H9 (cell line): ENCODE measurements around the gene ARVCF. TPM values are rescaled to one million over a fixed set of nuclear protein-coding genes. Genes with fewer than 3 reads are reported as not detected.

Experiments used
- DNase-seq: peaks from one replicate; pipeline ENCODE4 v3.0.0-alpha.2; 2017
- H2AFZ ChIP-seq: one replicate; pipeline ENCODE4 v1.6.1; 2013; ENCODE audit warnings: mild to moderate bottlenecking, low read length, control low read depth, moderate library complexity
- H2AK5ac ChIP-seq: 2 replicates; pipeline ENCODE4 v1.6.1; 2013; ENCODE audit warnings: low read length, control low read depth, mixed read lengths; ENCODE audit not compliant: insufficient read length
- H2BK120ac ChIP-seq: one replicate; pipeline ENCODE4 v1.6.1; 2013; ENCODE audit warnings: low read depth, mild to moderate bottlenecking, low read length, control low read depth, inconsistent platforms; ENCODE audit not compliant: poor library complexity, severe bottlenecking
- H2BK12ac ChIP-seq: 2 replicates; pipeline ENCODE4 v1.6.1; 2013; ENCODE audit warnings: low read length, control low read depth, mixed read lengths, low read depth; ENCODE audit not compliant: insufficient read length
- H2BK15ac ChIP-seq: 2 replicates; pipeline ENCODE4 v1.6.1; 2013; ENCODE audit warnings: low read depth, low read length, control low read depth
- H2BK20ac ChIP-seq: one replicate; pipeline ENCODE4 v1.6.1; 2013; ENCODE audit warnings: low read depth, mild to moderate bottlenecking, low read length, control low read depth, inconsistent platforms; ENCODE audit not compliant: poor library complexity, severe bottlenecking
- H2BK5ac ChIP-seq: 2 replicates; pipeline ENCODE4 v1.6.1; 2013; ENCODE audit warnings: low read length, control low read depth, mixed read lengths; ENCODE audit not compliant: insufficient read length
- H3K14ac ChIP-seq: 2 replicates; pipeline ENCODE4 v1.6.1; 2013; ENCODE audit warnings: low read length, control low read depth; ENCODE audit not compliant: insufficient read depth
- H3K18ac ChIP-seq: 2 replicates; pipeline ENCODE4 v1.6.1; 2013; ENCODE audit warnings: low read depth, mild to moderate bottlenecking, mixed read lengths, low read length, control low read depth; ENCODE audit not compliant: insufficient read length
- H3K23ac ChIP-seq: 2 replicates; pipeline ENCODE4 v1.6.1; 2013; ENCODE audit warnings: low read length, control low read depth, mixed read lengths, low read depth; ENCODE audit not compliant: insufficient read length
- H3K23me2 ChIP-seq: 2 replicates; pipeline ENCODE4 v1.6.1; 2013; ENCODE audit warnings: low read depth, mild to moderate bottlenecking, mixed read lengths, low read length, control low read depth; ENCODE audit not compliant: insufficient read length, poor library complexity, severe bottlenecking
- H3K27ac ChIP-seq: 2 replicates; pipeline ENCODE4 v1.5.1; 2013; ENCODE audit warnings: low read length, control low read depth, mixed read lengths, low read depth; ENCODE audit not compliant: insufficient read length
- H3K27me3 ChIP-seq: 2 replicates; pipeline ENCODE4 v1.6.1; 2013; ENCODE audit warnings: low read length, control low read depth, inconsistent platforms; ENCODE audit not compliant: insufficient read depth
- H3K4ac ChIP-seq: 2 replicates; pipeline ENCODE4 v1.6.1; 2013; ENCODE audit warnings: low read depth, mild to moderate bottlenecking, control low read depth, inconsistent platforms, low read length, moderate library complexity
- H3K4me1 ChIP-seq: 2 replicates; pipeline ENCODE4 v1.6.1; 2013; ENCODE audit warnings: low read length, control low read depth, inconsistent platforms; ENCODE audit not compliant: insufficient read depth
- H3K4me2 ChIP-seq: 2 replicates; pipeline ENCODE4 v1.6.1; 2013; ENCODE audit warnings: low read length, control low read depth, mixed read lengths; ENCODE audit not compliant: insufficient read length, insufficient read depth
- H3K56ac ChIP-seq: 2 replicates; pipeline ENCODE4 v1.6.1; 2013; ENCODE audit warnings: low read depth, mild to moderate bottlenecking, mixed read lengths, low read length, control low read depth; ENCODE audit not compliant: insufficient read length
- H3K79me1 ChIP-seq: 2 replicates; pipeline ENCODE4 v1.6.1; 2013; ENCODE audit warnings: low read depth, mild to moderate bottlenecking, moderate library complexity, low read length, control low read depth, inconsistent platforms; ENCODE audit not compliant: insufficient read depth, poor library complexity, severe bottlenecking
- H3K79me2 ChIP-seq: 2 replicates; pipeline ENCODE4 v1.6.1; 2013; ENCODE audit warnings: low read length, control low read depth, inconsistent platforms; ENCODE audit not compliant: insufficient read depth
- H3K9ac ChIP-seq: 2 replicates; pipeline ENCODE4 v1.6.1; 2013; ENCODE audit warnings: low read length, control low read depth, mixed read lengths; ENCODE audit not compliant: insufficient read length; ENCODE audit errors: extremely low read depth
- H3K9me3 ChIP-seq: one replicate; pipeline ENCODE4 v1.6.1; 2013; ENCODE audit warnings: low read depth, low read length, inconsistent platforms; ENCODE audit not compliant: control insufficient read depth
- H3T11ph ChIP-seq: one replicate; pipeline ENCODE4 v1.6.1; 2013; ENCODE audit warnings: mild to moderate bottlenecking, low read length, control low read depth, inconsistent platforms
- H4K20me1 ChIP-seq: one replicate; pipeline ENCODE4 v1.6.1; 2013; ENCODE audit not compliant: control insufficient read depth, insufficient read length, insufficient read depth
- H4K5ac ChIP-seq: 2 replicates; pipeline ENCODE4 v1.6.1; 2013; ENCODE audit warnings: low read depth, mild to moderate bottlenecking, mixed read lengths, low read length, control low read depth; ENCODE audit not compliant: insufficient read length
- H4K8ac ChIP-seq: replicated peaks from 2 replicates; pipeline ENCODE4 v1.6.1; 2013; ENCODE audit warnings: low read length, control low read depth, mixed read lengths, low read depth; ENCODE audit not compliant: insufficient read length
- H4K91ac ChIP-seq: 2 replicates; pipeline ENCODE4 v1.6.1; 2013; ENCODE audit warnings: low read depth, mild to moderate bottlenecking, moderate library complexity, mixed read lengths, low read length, control low read depth; ENCODE audit not compliant: insufficient read length
- H3K27ac Mint-ChIP-seq, 3 experiments: 2 replicates in 2 of 3; 3 replicates in 1 of 3; pipeline ENCODE4 v1.8.0; 2020 to 2021; ENCODE audit warnings: mixed read lengths in 3 of 3, mild to moderate bottlenecking in 1 of 3, moderate library complexity in 1 of 3
- H3K27me3 Mint-ChIP-seq: 2 replicates; pipeline ENCODE4 v1.8.0; 2021; ENCODE audit warnings: low read depth, mild to moderate bottlenecking, moderate library complexity, mixed read lengths
- H3K36me3 Mint-ChIP-seq, 3 experiments: 2 replicates in 2 of 3; 3 replicates in 1 of 3; pipeline ENCODE4 v1.8.0; 2020 to 2021; ENCODE audit warnings: low read depth in 3 of 3, mixed read lengths in 3 of 3; ENCODE audit not compliant: insufficient read depth in 1 of 3
- H3K4me1 Mint-ChIP-seq, 2 experiments: 2 replicates each; pipeline ENCODE4 v1.8.0; 2020; ENCODE audit warnings: mixed read lengths in 2 of 2
- H3K4me3 Mint-ChIP-seq, 2 experiments: 2 replicates in 1 of 2; 3 replicates in 1 of 2; pipeline ENCODE4 v1.8.0; 2020 to 2021; ENCODE audit warnings: mild to moderate bottlenecking in 2 of 2, mixed read lengths in 2 of 2, moderate library complexity in 1 of 2
- H3K9me3 Mint-ChIP-seq, 2 experiments: 2 replicates in 1 of 2; 3 replicates in 1 of 2; pipeline ENCODE4 v1.8.0; 2020; ENCODE audit warnings: mild to moderate bottlenecking in 2 of 2, mixed read lengths in 2 of 2, moderate library complexity in 1 of 2
- WGBS: extraction: QIAGEN DNeasy Blood & Tissue Kit; methylation state at CpG from one replicate; pipeline ENCODE4 v1.1.7; 2013; ENCODE audit warnings: missing lambda C conversion rate, low lambda C conversion rate, mixed read lengths; ENCODE audit not compliant: insufficient read length; ENCODE audit errors: extremely low coverage; 5-methylcytosine and 5-hydroxymethylcytosine counted together
- long read RNA-seq: library from polyadenylated mRNA; unstranded; transcript quantifications from one replicate; pipeline ENCODE4 v2.0.0, GENCODE V29; 2020
- total RNA-seq: library from RNA; stranded (reverse); gene quantifications from 2 replicates; pipeline ENCODE4 v1.2.1, GENCODE V29; 2021
- TF ChIP-seq, protein P1 (sequence below): fragments of 200-600 bp; sonication (generic); conservative IDR thresholded peaks from 3 replicates; pipeline ENCODE4 v1.8.0; 2021; ENCODE audit warnings: antibody characterized with exemption, mild to moderate bottlenecking

Gene ARVCF, protein sequence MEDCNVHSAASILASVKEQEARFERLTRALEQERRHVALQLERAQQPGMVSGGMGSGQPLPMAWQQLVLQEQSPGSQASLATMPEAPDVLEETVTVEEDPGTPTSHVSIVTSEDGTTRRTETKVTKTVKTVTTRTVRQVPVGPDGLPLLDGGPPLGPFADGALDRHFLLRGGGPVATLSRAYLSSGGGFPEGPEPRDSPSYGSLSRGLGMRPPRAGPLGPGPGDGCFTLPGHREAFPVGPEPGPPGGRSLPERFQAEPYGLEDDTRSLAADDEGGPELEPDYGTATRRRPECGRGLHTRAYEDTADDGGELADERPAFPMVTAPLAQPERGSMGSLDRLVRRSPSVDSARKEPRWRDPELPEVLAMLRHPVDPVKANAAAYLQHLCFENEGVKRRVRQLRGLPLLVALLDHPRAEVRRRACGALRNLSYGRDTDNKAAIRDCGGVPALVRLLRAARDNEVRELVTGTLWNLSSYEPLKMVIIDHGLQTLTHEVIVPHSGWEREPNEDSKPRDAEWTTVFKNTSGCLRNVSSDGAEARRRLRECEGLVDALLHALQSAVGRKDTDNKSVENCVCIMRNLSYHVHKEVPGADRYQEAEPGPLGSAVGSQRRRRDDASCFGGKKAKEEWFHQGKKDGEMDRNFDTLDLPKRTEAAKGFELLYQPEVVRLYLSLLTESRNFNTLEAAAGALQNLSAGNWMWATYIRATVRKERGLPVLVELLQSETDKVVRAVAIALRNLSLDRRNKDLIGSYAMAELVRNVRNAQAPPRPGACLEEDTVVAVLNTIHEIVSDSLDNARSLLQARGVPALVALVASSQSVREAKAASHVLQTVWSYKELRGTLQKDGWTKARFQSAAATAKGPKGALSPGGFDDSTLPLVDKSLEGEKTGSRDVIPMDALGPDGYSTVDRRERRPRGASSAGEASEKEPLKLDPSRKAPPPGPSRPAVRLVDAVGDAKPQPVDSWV
- 40.7 and 41.1 TPM in 2 replicates for total RNA-seq
- long read RNA-seq, partial matches to known transcripts, result 9 of 63 reads
- long read RNA-seq, other reads (novel, unspliced or antisense), result 54 of 63 reads

DNA sequence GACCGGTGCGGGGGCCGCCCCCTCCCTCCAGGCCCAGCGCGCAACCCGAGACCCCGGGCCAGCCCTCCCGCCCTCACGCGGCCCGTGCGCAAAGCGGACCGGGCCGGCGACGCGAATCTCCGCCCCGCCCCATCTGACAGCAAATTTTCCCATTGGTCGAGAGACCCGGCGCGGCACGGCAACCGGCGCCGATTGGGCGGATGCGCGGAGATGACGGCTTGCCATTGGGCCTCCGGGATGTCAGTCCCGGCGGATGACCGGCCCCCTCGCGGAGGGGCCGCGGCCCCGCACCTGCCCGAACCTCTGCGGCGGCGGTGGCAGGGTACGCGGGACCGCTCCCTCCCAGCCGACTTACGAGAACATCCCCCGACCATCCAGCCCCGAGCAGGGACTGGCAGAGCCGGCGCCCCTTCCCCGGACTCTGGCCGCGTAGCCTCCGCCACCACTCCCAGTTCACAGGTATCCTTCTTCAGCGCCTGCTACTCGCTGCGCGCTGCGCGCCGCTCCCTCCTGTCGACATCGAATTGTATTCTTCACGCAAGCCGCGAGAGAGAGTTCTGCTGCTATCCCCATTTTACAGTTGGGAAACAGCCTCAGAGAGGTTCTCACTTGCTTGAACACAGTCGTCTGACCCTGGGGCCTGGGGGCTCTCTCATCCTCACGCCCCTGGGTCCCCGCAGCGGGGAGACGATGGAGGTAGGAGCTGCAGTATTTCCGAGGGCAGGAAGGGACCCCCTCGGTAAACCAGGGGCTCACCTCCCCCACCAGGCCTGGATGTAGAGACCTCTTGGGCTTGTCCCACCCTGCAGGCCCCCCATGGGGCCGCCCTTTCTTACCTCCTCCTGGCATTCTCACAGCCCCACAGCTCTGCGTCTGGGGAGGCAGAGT lies at the start of gene ARVCF:
ARVCF (minus strand) TSS at position 90 of the 888 bp plus-strand sequence. CDS start 26,029 bp downstream, outside the sequence.
- H3K4ac ChIP-seq, result no peak within 1 kb of the TSS
- no peak within 1 kb of the TSS for H3K18ac ChIP-seq
- no peak within 1 kb of the TSS for H3K14ac ChIP-seq
- H4K5ac ChIP-seq, result no peak within 1 kb of the TSS
- H4K20me1 ChIP-seq, result no peaks in the 10 kb centered on the region
- H3K9me3 ChIP-seq, result no peaks in the 10 kb centered on the region
- H3K56ac ChIP-seq, result no peak within 1 kb of the TSS
- no peak within 1 kb of the TSS for H2BK5ac ChIP-seq
- peaks cover 54% of the 10 kb centered on the region for H3K27me3 Mint-ChIP-seq
- peaks cover 19% of the 10 kb centered on the region for H3K23me2 ChIP-seq
- H3K27me3 ChIP-seq, result peaks cover 31% of the 10 kb centered on the region
- H3K4me1 Mint-ChIP-seq, result peaks cover 9 to 15% of the 10 kb centered on the region in 2 experiments
- no peak within 1 kb of the TSS for H2BK12ac ChIP-seq
- no peak within 1 kb of the TSS for H3T11ph ChIP-seq
- TF ChIP-seq, protein P1, sequence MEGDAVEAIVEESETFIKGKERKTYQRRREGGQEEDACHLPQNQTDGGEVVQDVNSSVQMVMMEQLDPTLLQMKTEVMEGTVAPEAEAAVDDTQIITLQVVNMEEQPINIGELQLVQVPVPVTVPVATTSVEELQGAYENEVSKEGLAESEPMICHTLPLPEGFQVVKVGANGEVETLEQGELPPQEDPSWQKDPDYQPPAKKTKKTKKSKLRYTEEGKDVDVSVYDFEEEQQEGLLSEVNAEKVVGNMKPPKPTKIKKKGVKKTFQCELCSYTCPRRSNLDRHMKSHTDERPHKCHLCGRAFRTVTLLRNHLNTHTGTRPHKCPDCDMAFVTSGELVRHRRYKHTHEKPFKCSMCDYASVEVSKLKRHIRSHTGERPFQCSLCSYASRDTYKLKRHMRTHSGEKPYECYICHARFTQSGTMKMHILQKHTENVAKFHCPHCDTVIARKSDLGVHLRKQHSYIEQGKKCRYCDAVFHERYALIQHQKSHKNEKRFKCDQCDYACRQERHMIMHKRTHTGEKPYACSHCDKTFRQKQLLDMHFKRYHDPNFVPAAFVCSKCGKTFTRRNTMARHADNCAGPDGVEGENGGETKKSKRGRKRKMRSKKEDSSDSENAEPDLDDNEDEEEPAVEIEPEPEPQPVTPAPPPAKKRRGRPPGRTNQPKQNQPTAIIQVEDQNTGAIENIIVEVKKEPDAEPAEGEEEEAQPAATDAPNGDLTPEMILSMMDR, result no peak; the same call in 2 of the 3 replicates
- H4K91ac ChIP-seq, result no peak within 1 kb of the TSS
- H3K27ac ChIP-seq, result no peak within 1 kb of the TSS
- H3K79me1 ChIP-seq, result no peaks in the 10 kb centered on the region
- H3K27ac Mint-ChIP-seq, result no peak within 1 kb of the TSS; a peak in 1 of 7 replicates
- no peak within 1 kb of the TSS for H3K23ac ChIP-seq
- no peak within 1 kb of the TSS for H2AK5ac ChIP-seq
- peak; percentile 91 for DNase-seq
- peak within 1 kb of the TSS; percentile 73 to 90 for H3K4me3 Mint-ChIP-seq
- H3K36me3 Mint-ChIP-seq, result peaks cover 0 to 2% (median 0%) of the 10 kb centered on the region in 3 experiments; a peak in 3 of 7 replicates
- no peaks in the 10 kb centered on the region for H3K4me1 ChIP-seq
- H2BK20ac ChIP-seq, result no peak within 1 kb of the TSS
- H3K9ac ChIP-seq, result no peak within 1 kb of the TSS
- H3K79me2 ChIP-seq, result no peaks in the 10 kb centered on the region
- no peak within 1 kb of the TSS for H2BK15ac ChIP-seq
- no peak within 1 kb of the TSS for H2AFZ ChIP-seq
- H3K9me3 Mint-ChIP-seq, result no peaks in the 10 kb centered on the region
- WGBS, result no CpG with 5 or more reads among the region's 79 CpGs
- H4K8ac ChIP-seq, result no peak within 1 kb of the TSS
- H3K4me2 ChIP-seq, result peak within 1 kb of the TSS; percentile 65
- H2BK120ac ChIP-seq, result no peak within 1 kb of the TSS
